HG03045 (cell line): Measurements from ENCODE around the gene PTPRN2.

ENCODE experiments used
- ATAC-seq: cut with Tn5 transposase; IDR thresholded peaks from one replicate; pipeline ENCODE4 v1.9.1; 2021; ENCODE audit warnings: mild to moderate bottlenecking, moderate library complexity; ENCODE audit not compliant: unreplicated experiment

PTPRN2 gene

GRCh38 chr7:157542068-157543021 lies 1045.3 kb downstream of the PTPRN2 start:
- ATAC-seq: no peak

GRCh38 chr7:157541295-157542067 lies 1046.1 kb downstream of the PTPRN2 start:
- no peak for ATAC-seq

DNA sequence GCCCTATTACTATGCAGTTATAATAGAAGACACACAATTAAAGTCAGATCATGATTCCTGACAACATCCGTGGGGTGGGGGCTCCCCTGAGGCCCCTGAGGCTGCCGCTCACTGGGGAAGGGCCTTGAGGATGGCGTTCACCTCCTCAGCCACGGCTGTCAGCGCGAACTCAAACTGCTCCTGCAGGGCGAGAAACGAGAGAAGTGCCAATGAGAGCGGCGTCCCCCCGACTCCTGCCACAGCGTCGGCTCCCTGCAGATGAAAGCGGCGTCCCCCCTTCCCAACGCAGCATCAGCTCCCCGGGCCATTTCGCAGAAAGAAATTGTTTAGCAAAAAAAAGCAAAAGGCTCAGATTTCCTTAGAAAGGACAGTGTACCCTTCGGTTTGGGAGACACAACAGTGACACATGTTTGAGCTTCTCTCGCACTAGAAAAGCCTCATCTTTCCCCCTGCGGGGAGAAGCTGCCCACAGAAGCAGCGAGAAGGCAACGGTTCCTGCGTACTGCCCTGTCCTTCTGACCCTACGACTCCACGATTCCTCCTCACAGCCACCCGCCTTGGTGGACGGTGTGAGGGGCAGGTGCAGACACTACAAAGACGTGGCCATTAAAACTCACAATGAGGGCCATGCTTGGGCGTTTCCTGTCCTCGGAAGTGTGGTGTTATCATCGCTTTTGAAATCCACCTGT lies 1046.9 kb downstream of the PTPRN2 start:
- no peak for ATAC-seq

DNA sequence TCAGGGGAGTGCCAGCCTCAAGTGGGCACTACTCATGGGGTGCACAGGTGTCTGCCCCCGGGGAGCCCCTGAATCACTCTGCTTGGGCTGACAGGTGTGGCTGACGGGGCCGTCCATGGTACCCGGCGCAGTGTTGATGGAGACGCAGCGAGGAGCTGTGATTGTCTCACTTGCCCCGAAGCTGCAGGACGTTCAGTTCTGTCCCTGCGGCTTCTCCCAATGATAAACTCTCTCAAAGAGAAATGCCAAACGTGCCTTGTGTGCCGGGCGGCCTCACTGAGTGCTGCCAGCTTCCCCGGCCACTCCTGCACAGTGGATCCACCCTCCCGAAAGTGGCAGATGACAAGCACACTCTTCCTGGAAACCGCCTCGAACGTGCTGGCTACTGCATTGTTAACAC lies 1047.6 kb downstream of the PTPRN2 start:
- ATAC-seq: no peak

DNA sequence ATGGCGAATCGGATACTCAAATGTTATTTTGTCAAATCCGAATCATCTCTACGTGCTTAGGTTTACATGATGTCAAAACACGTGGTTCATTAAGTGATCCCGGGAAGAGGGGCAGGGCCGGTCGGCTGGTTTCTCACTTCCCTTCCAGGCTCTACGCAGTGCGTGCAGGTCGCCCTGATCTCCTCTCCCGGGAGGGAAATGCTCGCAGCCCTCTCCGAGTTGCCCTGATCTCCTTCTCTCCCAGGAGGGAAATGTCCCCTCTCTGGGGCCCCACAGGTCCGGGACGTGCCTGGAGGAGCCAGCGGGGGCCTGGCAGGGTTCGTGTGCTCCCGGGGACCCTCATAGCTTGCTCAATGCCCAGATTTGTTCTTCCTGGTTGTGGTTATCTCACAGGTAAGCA lies 1048.1 kb downstream of the PTPRN2 start:
- ATAC-seq: no peak

DNA sequence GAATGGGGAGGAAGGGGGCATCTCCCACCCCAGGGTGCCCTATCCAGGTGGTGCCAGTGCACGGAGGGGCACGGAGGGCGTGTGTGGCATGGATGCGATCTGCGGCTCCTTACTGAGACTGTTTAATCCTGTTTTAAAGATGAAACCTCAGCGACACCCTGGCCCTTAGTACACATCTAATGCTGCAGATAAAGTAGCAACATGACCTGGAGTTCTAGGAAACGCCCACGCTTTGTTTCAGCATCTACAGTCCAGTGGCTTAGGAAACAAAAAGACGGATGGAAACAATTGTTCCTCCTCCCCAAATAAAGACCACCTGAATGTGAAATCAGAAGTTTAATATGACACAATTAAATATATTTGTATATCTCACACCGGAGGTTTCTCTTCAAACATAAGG lies 1048.9 kb downstream of the PTPRN2 start:
- ATAC-seq: no peak

- ATAC-seq: no peak
These were observed 1049.3 kb downstream of the PTPRN2 start for GRCh38 chr7:157538321-157538720.

DNA sequence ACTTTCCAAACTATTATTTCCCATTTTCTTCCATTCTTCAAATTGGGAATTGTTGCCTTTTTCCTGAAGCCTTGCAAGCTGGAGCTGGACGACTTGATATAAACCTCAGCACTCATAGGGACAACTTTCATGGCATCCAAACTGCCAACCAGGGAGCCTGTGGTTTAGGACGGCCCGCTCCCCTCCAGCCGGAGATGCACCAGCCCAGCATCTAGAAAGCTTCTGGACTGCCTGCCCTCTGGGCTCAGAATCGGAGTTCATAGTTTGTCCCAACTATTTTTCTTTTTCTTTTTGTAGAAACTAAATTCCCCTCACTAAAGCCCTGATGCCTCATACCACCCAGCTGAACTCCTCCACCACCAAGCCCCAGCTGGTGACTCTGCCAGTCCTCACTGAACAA lies 1050.6 kb downstream of the PTPRN2 start:
- ATAC-seq: no peak

GRCh38 chr7:157532068-157532467 lies 1055.6 kb downstream of the PTPRN2 start:
- ATAC-seq: no peak

GRCh38 chr7:157529768-157530560 lies 1057.7 kb downstream of the PTPRN2 start:
- ATAC-seq: no peak

DNA sequence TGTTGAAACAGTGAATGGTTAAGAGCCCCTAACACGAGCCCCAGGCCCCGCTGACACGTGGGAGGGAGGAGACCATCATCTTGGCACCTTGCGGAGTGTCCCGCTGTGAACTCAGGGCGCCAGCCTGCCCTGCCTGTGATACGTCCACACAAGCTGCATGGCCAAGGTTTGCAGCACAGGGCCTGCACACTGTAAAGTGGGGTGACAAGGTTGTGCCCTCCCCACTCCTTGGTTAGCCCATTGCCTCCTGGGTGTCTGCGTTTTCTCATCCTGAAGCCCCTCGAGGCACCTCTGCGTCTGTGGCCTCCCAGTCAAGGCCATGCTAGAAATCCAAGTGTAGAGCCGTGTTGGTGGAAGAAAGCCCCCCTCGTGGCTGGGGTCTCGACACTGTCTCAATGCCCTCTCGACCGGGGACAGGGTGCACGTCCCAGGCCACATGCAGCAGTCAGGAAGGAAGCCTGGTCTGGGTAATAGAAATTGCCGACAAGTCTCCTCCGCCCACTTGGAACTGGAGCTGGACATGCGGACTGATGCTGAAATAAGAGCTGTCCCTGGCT lies 1058.8 kb downstream of the PTPRN2 start:
- no peak for ATAC-seq

GRCh38 chr7:157527686-157528085 lies 1059.9 kb downstream of the PTPRN2 start:
- no peak for ATAC-seq

DNA sequence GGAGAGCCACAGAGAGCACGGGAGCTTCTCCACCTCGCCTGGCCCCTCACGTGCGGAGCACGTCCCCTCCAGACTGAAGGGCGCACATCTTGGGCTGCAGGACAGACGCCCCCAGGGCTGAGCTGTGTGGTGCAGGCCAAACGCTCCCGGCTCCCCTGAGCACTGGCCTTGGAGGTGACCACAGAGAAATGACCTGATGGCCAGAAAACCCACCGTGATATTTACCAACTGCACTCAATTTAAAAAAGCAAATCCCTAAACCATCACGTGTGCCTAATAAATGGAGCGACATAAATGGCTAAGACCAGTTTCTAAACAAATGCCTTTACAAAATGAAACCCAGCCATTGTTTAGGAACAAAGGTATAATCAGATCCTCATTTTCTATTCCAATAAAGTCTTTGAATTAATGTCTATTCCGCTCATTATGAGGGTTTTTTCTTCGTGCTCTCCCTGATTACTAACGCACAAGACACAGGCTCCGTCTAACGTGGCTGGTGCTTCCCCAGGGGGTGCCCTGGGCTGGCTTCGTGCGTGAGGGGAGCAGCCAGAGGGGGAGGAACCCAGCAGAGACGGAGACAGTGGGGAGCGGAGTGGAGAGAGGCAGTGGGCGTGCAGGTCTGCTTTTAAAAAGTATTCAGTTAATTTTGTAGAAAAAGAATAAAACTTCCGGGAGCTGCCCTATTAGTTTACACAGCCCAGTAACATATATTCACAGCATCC lies 1060.5 kb downstream of the PTPRN2 start:
- ATAC-seq: no peak

- no peak for ATAC-seq
These were observed 1061.4 kb downstream of the PTPRN2 start for GRCh38 chr7:157526005-157526912.

DNA sequence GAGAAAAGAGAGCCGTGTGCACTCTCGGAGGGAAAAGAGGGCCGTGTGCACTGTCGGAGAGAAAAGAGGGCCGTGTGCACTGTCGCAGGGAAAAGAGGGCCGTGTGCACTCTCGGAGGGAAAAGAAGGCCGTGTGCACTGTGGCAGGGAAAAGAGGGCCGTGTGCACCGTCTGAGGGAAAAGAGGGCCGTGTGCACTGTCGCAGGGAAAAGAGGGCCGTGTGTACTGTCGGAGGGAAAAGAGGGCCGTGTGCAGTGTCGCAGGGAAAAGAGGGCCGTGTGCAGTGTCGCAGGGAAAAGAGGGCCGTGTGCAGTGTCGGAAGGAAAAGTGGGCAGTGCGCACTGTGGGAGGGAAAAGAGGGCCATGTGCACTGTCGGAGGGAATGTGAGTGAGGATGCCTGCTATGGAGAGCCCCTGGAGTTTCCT lies 1062.1 kb downstream of the PTPRN2 start:
- no peak for ATAC-seq

DNA sequence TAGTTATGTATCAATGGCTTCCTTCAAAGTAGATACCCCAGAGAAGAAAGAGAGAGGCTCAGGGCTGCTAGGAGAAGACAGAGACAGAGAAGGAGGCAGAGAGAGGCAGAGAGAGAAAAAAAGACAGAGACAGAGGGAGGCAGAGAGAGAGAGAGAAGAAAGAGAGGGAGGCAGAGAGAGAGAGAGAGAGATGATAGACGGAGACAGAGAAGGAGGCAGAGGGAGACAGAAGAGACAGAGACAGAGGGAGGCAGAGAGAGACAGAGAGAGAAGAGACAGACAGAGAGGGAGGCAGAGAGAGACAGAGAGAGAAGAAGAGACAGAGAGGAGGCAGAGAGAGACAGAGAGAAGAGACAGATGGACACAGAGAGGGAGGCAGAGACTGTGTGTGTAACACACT lies 1062.9 kb downstream of the PTPRN2 start:
- no peak for ATAC-seq

- ATAC-seq: no peak
These were observed 1063.7 kb downstream of the PTPRN2 start for GRCh38 chr7:157523766-157524421.

- no peak for ATAC-seq
These were observed 1064.3 kb downstream of the PTPRN2 start for GRCh38 chr7:157523371-157523765.
